GM12874 (cell line): ENCODE measurements around the gene HAPLN2.

Source experiments
- TF ChIP-seq, protein P1 (sequence below): IDR thresholded peaks from 2 replicates; pipeline ENCODE4 v1.5.1; 2011; ENCODE audit warnings: low read depth, mild to moderate bottlenecking, control low read depth, low read length, moderate library complexity; ENCODE audit not compliant: insufficient read depth

HAPLN2 gene

DNA sequence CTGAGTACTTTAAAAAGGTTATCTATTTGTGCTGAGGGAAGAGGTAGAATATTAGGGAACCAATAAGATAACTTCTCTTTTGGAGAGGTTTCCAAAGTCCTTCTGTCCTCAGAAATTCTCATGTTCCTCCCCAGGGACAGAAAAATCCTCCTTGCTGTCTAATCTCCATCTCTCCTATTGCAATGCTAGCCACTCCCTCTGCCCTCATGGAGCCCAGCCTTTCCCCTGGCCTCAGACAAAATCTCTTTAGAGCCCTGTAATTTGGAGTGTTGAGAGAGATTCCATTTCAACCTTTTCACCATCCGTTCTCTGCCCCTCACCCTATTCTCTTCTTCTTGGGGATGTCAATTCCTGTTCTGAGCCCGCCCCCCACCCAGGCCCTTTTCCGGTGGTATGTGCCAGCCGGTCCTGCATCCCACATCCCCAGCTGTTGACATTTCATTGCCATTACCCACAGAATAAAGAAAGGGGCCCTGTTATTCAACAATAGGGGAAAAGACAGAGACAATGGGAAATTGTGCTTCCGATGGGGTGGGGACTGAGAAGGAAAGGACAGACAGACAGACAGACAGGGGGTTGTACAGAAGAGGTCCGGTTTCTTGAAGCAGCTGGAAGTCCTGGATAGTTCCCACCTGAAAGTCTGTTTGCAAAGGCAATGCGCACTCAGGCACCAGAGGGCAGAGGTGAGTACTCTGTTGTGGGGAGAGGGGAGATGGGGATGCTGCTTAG, at the start of gene HAPLN2:
HAPLN2 (plus strand) TSS at position 563 of the 729 bp plus-strand sequence. CDS start 4,076 bp downstream, outside the sequence.
- TF ChIP-seq, protein P1, sequence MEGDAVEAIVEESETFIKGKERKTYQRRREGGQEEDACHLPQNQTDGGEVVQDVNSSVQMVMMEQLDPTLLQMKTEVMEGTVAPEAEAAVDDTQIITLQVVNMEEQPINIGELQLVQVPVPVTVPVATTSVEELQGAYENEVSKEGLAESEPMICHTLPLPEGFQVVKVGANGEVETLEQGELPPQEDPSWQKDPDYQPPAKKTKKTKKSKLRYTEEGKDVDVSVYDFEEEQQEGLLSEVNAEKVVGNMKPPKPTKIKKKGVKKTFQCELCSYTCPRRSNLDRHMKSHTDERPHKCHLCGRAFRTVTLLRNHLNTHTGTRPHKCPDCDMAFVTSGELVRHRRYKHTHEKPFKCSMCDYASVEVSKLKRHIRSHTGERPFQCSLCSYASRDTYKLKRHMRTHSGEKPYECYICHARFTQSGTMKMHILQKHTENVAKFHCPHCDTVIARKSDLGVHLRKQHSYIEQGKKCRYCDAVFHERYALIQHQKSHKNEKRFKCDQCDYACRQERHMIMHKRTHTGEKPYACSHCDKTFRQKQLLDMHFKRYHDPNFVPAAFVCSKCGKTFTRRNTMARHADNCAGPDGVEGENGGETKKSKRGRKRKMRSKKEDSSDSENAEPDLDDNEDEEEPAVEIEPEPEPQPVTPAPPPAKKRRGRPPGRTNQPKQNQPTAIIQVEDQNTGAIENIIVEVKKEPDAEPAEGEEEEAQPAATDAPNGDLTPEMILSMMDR, result peak; percentile 58

DNA sequence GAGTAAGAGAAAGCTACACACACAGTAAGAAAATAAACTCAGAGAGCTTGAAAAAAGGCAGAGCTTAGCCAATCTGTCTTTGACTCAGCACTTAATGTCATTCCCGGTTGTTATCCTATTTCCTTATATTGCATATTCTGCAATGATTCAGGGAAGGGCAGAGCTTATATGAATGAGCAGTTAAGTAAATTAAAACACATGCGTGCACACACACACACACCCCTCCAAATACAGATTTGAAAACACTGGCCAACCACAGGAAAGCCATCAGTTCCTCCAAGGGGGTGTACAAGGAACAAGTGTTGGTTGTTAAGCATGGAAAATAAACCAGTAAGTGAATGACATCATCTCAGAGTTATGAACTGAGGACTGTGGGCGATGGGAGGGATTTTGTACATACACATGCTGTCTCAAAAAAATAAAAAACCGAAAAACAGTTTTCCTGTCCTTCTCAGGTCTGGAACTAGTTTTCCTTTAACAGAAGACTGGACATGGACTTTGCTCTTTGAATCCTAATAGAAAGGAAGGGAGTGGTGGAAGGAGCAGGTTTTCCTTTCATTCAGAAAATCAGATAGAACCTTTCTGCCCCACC, 47.9 kb upstream of the HAPLN2 start:
- TF ChIP-seq, protein P1, result no peak

DNA sequence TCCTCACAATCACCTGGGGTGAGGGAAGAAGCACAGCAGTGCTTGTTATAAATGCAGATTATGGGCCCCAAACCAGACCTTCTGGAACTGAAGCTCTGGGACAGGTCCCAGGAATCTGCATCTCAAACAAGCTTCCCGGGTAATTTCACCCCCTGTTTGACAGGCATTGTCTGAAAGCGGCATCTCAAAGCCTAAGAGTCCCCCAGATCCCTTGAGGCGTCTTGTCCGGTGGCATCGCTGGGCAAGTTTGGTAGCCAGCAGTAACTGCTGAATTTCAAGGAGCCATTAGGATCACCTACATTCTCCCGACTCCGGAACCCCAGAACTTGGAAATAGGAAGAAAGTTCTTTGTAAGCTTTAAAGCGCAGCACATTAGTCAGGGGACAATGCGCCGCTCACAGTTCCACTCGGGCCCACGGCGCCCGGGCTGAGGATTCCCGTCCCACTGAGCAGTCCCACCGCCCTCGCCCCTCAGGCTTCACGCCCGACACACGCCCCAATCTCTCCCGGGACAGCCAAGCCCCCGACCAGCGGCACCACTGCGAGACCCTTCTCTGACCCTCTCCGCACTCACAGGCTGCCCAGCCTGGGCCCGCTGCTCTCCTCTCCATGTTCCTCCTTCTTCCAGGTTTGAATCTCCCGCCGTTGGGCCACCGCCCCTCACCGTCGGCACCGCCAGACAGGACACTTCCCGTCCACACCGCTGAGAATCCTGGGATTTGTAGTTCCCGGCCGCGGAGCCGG, 47.1 kb upstream of the HAPLN2 start, which contains the start of gene IQGAP3:
IQGAP3 (minus strand) TSS at position 647 of the 744 bp plus-strand sequence; CDS start at position 611, 36 bp downstream.
- TF ChIP-seq, protein P1, result no peak

DNA sequence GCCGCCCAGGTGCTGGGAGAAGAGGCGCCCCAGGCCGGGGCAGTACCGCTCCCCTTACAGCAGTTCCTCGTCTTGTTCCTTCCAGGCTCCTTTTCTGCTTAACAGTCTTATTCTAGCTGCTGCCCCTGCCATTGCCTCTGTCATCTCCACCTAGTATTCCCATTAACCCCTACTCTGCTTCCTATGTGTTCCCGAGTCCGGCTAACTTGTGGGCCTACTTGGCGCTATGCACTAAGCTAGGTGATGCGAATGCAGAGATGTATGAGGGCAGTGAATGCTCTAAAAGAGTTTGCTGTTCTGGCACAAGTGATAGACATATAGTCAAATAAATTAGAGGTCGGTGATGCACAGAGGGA, 46.6 kb upstream of the HAPLN2 start:
- TF ChIP-seq, protein P1, result no peak

DNA sequence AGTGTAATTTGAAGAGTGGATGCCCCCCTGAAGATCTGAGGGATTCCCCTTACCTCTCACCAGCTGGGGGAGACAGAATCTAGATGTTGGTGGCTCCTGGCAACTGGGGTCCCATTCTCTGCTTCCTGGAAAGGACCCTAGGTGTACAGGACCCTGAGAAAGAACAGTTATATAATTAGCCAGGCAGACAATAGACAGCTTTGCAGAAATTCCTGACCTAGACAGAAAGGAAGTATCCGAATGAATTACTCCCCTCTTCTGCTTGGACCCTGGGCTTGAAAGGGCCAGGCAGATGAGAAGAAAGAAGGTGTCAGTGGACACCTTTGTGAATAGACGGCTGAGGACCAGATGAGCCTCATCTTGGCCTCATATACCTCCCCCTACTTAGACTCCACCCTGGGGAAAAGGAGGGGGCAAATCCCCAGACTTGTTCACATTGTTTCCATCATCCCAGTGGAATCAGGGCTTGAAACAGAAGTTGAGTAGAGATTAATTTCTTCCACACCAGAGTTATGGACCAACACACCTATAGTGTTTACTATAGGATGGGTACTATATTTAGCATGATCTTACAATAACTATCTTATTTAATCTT, 45.1 kb upstream of the HAPLN2 start:
- TF ChIP-seq, protein P1, result no peak

DNA sequence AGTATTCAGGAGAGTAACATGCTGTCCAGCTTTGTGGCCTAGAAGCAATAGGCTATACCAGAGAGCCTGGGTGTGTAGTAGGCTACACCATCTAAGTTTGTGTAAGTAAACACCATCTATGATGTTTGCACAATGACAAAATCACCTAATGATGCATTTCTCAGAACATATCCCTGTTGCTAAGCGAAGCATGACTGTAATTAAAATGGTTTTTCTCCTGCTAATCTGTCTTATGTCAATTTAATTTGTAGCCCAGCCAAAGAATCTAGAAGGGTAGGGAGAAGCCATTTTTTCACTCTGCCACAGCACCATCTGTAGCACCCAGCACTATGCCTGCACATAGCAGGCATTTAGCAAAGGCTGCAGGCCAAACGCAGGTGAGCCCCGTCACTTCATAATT, 41.7 kb upstream of the HAPLN2 start:
- TF ChIP-seq, protein P1, result no peak

DNA sequence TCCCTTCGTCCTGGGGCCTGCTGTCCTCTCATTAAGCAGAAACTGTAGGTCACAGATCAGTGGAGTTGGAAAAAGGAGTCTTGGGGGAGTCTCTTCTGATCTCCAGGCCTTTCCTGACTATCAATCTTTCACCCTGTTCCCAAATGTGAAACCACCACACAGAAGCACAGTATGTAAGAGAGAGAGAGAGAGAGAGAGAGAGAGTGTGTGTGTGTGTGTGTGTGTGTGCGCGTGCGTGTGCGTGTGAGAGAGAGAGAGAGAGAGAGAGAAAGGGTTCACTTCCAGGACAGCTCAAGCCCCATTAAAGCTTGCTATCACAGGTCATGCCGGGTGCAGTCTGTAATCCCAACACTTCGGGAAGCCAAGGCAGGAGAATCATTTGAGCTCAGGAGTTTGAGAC, 41.2 kb upstream of the HAPLN2 start:
- TF ChIP-seq, protein P1, result no peak
